Esophagus squamous epithelium (tissue), 5 donors: ENCODE measurements around the gene CD244. TPM values are rescaled to one million over a fixed set of nuclear protein-coding genes. Genes with fewer than 3 reads are reported as not detected.

Experiments used
- DNase-seq: peaks from one replicate; lab custom pipeline; 2025; lab: John Stamatoyannopoulos, UW
- H3K27ac ChIP-seq, 4 donors: fragments of 200-600 bp; sonication (generic); one replicate each; pipeline ENCODE4 v1.5.1; 2016 to 2019; ENCODE audit warnings: mild to moderate bottlenecking in 1 of 4
- H3K27me3 ChIP-seq, 4 donors: fragments of 200-600 bp; sonication (generic); 1 replicate in 3 of 4; 2 replicates in 1 of 4; pipeline versions ENCODE4 v1.5.1 to v1.6.0; 2017 to 2021; ENCODE audit warnings: antibody characterized with exemption in 1 of 4
- H3K36me3 ChIP-seq, 3 donors: fragments of 200-600 bp; sonication (generic); one replicate each; pipeline ENCODE4 v1.5.1; 2016 to 2019
- H3K4me1 ChIP-seq, 3 donors: fragments of 200-600 bp; sonication (generic); one replicate each; pipeline ENCODE4 v1.5.1; 2017 to 2019
- H3K4me3 ChIP-seq, 4 donors: fragments of 200-600 bp; sonication (generic); 1 replicate in 3 of 4; 2 replicates in 1 of 4; pipeline ENCODE4 v1.5.1; 2016 to 2019; ENCODE audit warnings: mild to moderate bottlenecking in 2 of 4, moderate library complexity in 1 of 4
- H3K9me3 ChIP-seq, 3 donors: fragments of 200-600 bp; sonication (generic); one replicate each; pipeline ENCODE4 v1.5.1; 2016 to 2019
- POLR2A ChIP-seq, 4 donors: fragments of 450-650 bp; IDR thresholded peaks; one replicate each; pipeline ENCODE4 v1.6.1; 2017; ENCODE audit warnings: antibody characterized with exemption in 4 of 4, mild to moderate bottlenecking in 4 of 4, moderate library complexity in 3 of 4
- WGBS, 2 donors: methylation state at CpG; one replicate each; pipeline ENCODE4 v1.1.5; 2018; 5-methylcytosine and 5-hydroxymethylcytosine counted together
- intact Hi-C: fragments of 100-400 bp; cut with DNase I; formaldehyde crosslinking; loops from one replicate; pipeline ENCODE4 v1.15.0; 2022
- total RNA-seq, 4 donors: library from RNA; depleted of rRNA; stranded (reverse); fragments of >200 nt; gene quantifications; one replicate each; pipeline ENCODE4 v1.1.0, GENCODE V29; 2016
- TF ChIP-seq, protein P1 (sequence below), 6 experiments: fragments of 450-650 bp in 4 of 6; fragments of 200-600 bp in 2 of 6; sonication (generic) in 2 of 6; IDR thresholded peaks; one replicate each; pipeline ENCODE4 v1.5.1; 2016 to 2019; ENCODE audit warnings: antibody characterized with exemption in 6 of 6, mild to moderate bottlenecking in 4 of 6, moderate library complexity in 4 of 6
- donor health status: DM: yes; HTN: yes; CAD: no.

The CD244 gene
- total RNA-seq, 4 donors from 2014 or later = 0.18 to 1.7 (median 0.56) TPM

DNA sequence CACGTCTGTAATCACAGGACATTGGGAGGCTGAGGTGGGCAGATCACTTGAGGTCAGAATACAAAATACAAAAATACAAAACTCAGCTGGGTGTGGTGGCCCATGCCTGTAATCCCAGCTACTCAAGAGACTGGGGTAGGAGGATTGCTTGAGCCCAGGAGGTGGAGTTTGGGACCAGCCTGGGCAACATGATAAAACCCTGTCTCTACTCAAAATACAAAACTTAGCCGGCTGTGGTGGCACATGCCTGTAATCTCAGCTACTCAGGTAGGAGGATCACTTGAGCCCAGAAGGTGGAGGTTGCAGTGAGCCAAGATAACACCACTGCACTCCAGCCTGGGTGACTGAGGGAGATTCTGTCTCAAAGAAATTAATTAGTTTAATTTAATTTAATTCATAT is 28.8 kb upstream of the CD244 start:
- no peak for DNase-seq
- Histone ChIP-seq H3K36me3 (no peaks in the 10 kb centered on the region), H3K4me3 (no peak overlapping the region), H3K27ac (no peak overlapping the region), H3K27me3 (peaks cover 0 to 10% (median 0%) of the 10 kb centered on the region in 4 donors), H3K9me3 (no peaks in the 10 kb centered on the region), H3K4me1 (no peaks in the 10 kb centered on the region)
- 21 to 53% methylated on average over 1 to 2 of the region's 2 CpGs for WGBS, 2 donors
- intact Hi-C loops = no loop called here
- no peak for TF ChIP-seq POLR2A (IDR thresholded peaks at IDR 0.05)
- TF ChIP-seq, protein P1, sequence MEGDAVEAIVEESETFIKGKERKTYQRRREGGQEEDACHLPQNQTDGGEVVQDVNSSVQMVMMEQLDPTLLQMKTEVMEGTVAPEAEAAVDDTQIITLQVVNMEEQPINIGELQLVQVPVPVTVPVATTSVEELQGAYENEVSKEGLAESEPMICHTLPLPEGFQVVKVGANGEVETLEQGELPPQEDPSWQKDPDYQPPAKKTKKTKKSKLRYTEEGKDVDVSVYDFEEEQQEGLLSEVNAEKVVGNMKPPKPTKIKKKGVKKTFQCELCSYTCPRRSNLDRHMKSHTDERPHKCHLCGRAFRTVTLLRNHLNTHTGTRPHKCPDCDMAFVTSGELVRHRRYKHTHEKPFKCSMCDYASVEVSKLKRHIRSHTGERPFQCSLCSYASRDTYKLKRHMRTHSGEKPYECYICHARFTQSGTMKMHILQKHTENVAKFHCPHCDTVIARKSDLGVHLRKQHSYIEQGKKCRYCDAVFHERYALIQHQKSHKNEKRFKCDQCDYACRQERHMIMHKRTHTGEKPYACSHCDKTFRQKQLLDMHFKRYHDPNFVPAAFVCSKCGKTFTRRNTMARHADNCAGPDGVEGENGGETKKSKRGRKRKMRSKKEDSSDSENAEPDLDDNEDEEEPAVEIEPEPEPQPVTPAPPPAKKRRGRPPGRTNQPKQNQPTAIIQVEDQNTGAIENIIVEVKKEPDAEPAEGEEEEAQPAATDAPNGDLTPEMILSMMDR (IDR thresholded peaks at IDR 0.05) = no peak

- WGBS, 2 donors = 23 to 29% methylated on average over 2 of the region's 2 CpGs
- no peak for DNase-seq
- Histone ChIP-seq H3K27me3 (peaks cover 0 to 10% (median 0%) of the 10 kb centered on the region in 4 donors), H3K9me3 (no peaks in the 10 kb centered on the region), H3K27ac (no peak overlapping the region), H3K4me1 (no peaks in the 10 kb centered on the region), H3K36me3 (no peaks in the 10 kb centered on the region), H3K4me3 (no peak overlapping the region)
- TF ChIP-seq, protein P1 (IDR thresholded peaks at IDR 0.05) = no peak
- no peak for TF ChIP-seq POLR2A (IDR thresholded peaks at IDR 0.05)
- intact Hi-C loops = no loop called here
Measured at GRCh38 chr1:160888926-160889325, 26.2 kb upstream of the CD244 start.

DNA sequence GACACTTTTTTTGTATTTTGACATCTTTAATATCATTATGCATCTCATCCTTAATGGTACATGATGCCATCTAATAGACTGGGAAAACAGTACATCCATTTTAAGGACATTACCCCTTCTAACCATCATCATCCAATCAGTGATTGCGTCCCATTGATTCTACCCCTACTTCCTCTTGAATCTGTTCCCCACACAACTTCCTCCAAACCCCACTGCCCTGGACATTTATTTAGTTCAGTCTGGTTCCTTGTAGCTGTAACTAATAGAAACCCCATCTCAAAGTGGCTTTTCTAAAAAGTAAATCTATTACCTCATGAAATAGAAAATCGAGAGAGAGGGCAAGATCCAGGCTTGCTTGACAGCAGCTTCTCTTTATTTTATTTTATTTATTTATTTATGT is 24.4 kb upstream of the CD244 start:
- H3K27ac ChIP-seq = no peak overlapping the region
- H3K27me3 ChIP-seq = peaks cover 0 to 10% (median 0%) of the 10 kb centered on the region in 4 donors
- no peak overlapping the region for H3K4me3 ChIP-seq
- intact Hi-C loops = no loop called here
- H3K9me3 ChIP-seq = no peaks in the 10 kb centered on the region
- H3K4me1 ChIP-seq = no peaks in the 10 kb centered on the region
- 76 to 78% methylated on average over 2 of the region's 2 CpGs for WGBS, 2 donors
- DNase-seq = no peak
- TF ChIP-seq, protein P1 (IDR thresholded peaks at IDR 0.05) = no peak
- no peak for TF ChIP-seq POLR2A (IDR thresholded peaks at IDR 0.05)
- no peaks in the 10 kb centered on the region for H3K36me3 ChIP-seq

- no peak for DNase-seq
- no peaks in the 10 kb centered on the region for H3K4me1 ChIP-seq
- H3K27me3 ChIP-seq = peaks cover 0 to 6% (median 0%) of the 10 kb centered on the region in 4 donors
- H3K9me3 ChIP-seq = no peaks in the 10 kb centered on the region
- intact Hi-C loops = no loop called here
- H3K27ac ChIP-seq = no peak within 1 kb of the TSS
- H3K4me3 ChIP-seq = no peak within 1 kb of the TSS
- no peak for TF ChIP-seq POLR2A (IDR thresholded peaks at IDR 0.05)
- TF ChIP-seq, protein P1 (IDR thresholded peaks at IDR 0.05) = no peak
- WGBS, 2 donors = 29 to 58% methylated on average over 3 to 4 of the region's 5 CpGs
- H3K36me3 ChIP-seq = no peaks in the 10 kb centered on the region
Measured at GRCh38 chr1:160885042-160885441, 22.4 kb upstream of the CD244 start, which contains the start of gene ITLN1. TSS of gene ITLN1 (minus strand) at chr1:160885180. CDS start at chr1:160884877, 303 bp downstream.

DNA sequence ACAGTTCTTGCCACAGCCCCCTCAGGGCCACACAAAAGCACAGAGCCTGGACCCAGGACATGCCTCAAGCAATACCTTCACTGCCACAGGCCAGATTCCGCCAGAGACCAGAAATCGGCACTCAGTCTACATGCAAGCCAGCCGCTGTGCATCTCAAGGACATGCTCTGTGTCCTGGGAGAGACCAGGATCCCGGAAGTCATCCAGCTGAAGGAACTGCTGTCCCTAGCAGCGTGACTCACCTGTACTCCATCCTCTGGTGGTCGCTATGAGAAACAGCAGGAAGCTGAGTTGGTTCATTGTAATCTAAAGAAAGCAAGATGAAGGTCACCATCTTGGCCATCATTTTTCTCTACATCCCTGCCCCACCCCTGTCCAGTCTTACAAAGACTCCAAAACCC is 21.9 kb upstream of the CD244 start:
- Histone ChIP-seq H3K4me1 (no peaks in the 10 kb centered on the region), H3K27ac (no peak overlapping the region), H3K9me3 (no peaks in the 10 kb centered on the region), H3K27me3 (peaks cover 0 to under 1% (median 0%) of the 10 kb centered on the region in 4 donors), H3K4me3 (no peak overlapping the region), H3K36me3 (no peaks in the 10 kb centered on the region)
- intact Hi-C loops = no loop called here
- WGBS, 2 donors = 14 to 70% methylated on average over 1 to 6 of the region's 6 CpGs
- DNase-seq = no peak
- TF ChIP-seq, protein P1 (IDR thresholded peaks at IDR 0.05) = peak in 4 of 6 experiments; percentile 22 to 54 (median 46)
- no peak for TF ChIP-seq POLR2A (IDR thresholded peaks at IDR 0.05)
